Stimulated activated CD4-positive, alpha-beta T cell treated with anti-CD3 and anti-CD28 coated beads, Interleukin-2, amount 100 ng/mL, for 24 hours (primary cell): ENCODE measurements around the gene VIP.
"Not testable (repeated sequence)": the region's sequence is repeated elsewhere in the genome, so short reads cannot be mapped to it uniquely, and the experiment has no call there.

Experiments used
- DNase-seq, 2 donors: peaks; one replicate each; pipeline ENCODE4 v3.0.0-alpha.2; 2020

Gene VIP

GRCh38 chr6:152750694-152751093 is at the start of gene VIP:
Gene VIP (plus strand): TSS chr6:152750797. CDS start chr6:152752178, 1,381 bp downstream.
- DNase-seq, result no peak

DNA sequence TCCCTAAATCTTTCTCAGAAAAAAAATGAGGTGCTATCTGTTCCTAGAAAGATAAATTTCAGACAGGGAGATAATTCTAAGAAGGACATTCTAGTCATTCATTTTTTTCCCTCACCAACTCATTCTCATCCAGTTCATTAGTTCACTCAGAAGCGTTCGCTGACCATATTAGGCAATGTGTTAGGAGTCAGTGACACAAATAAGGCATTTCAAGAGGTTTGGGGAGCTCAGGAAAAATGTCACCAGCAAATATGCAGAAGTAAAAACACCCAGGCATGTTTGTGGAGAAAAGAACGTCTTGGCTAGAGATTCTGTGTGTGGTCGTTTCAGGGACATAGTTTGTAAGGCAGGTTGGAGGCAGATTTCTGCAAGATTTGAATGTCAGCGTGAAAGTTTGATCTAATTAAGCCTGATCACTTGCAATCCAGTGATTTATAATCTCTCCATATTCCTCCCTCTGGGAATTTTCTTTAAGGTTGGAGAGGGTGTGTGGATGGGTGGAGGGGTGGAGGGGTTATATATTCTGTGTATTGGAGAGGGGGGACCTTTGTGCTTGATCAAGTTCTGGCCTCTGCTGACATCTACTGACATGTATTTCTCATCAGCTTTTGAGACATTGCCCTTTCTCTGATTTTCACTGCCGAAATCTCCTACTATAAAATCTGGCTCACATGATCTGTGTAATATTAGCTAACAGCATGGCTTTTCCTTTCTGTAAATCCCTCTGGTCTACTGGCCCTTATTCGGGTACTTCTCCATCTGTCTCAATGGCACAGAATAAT is 49.3 kb upstream of the VIP start:
- DNase-seq, result no peak

DNA sequence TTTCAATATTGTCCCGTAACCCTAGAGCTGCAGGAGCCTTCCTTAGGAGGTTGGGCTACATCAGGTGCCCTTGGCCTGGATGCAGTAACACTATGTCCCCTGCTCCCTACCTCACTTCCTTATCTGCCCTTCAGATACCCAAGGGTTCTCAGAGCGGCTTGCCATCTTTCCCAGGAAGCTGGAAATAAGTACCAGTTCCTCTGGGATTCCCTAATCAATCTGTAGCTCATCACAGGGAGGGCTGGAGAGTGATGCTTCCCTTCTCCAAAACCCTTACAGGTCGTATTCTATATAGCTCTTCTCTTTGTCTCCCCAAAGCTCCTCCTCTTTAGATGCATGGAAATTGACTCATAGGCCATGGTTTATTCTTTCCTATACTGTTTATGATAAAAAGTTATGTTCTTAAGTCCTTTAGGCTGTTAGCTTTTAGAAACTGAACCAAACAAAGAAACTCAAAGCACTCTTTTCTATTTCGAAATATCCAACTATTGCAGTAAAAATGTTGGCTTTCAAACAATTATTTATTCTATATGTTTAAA is 48.7 kb upstream of the VIP start:
- no peak for DNase-seq

- not testable (repeated sequence) for DNase-seq
Observed at GRCh38 chr6:152703750-152704149, 46.8 kb upstream of the VIP start.

GRCh38 chr6:152705327-152705726 is 45.3 kb upstream of the VIP start:
- no peak for DNase-seq

DNA sequence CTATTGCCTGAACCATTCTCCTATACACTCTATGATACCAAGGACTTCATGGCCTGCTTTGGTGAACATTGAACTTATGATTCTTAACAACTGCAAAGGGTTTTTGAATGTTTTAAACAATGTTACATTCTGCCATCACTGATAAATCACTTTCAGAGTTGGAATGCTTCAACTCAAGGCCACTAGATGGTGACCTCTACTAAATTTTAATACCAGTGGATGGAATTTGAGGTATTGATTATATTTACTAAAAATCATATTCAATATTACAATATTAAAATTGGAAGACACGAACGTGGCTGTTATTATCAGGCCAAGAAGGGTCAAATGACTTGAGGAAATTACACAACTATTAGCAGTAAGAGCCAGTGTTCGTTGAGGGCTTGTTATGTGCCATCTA is 34.3 kb upstream of the VIP start:
- no peak for DNase-seq

DNA sequence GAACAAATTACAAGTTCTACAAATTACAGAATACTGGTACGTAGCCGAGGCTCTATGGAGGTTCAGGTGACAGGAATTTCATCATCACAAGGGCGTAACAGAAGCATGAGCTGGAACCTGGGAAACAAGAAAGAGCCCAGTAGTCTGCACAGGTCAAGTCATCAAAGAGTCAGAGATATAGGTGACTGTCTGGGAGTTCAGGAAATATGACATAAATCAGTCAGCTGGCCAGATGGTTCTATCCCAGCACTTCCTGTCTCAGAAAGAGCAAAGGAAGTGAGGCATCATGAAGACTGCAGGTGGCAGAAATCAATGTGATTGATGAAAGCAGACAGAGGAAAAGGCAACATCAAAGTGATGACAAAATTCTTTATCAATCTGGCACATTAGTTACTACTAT is 29.6 kb upstream of the VIP start:
- no peak for DNase-seq

DNA sequence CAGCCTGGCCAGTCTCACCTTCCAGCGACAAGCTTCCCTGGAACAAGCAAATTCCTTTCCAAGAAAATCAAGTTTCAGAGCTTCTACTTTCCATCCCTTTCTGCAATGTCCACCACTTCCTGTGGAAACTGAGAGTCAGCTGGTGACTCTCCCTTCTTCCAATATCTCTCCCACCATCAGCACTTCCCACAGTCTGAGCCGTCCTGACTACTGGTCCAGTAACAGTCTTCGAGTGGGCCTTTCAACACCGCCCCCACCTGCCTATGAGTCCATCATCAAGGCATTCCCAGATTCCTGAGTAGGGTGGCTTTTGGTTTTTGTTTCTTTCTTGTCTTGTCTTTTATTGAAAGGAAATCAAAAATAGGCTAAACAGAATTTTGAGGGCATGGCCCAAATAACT is 28.6 kb upstream of the VIP start:
- DNase-seq, result no peak

DNA sequence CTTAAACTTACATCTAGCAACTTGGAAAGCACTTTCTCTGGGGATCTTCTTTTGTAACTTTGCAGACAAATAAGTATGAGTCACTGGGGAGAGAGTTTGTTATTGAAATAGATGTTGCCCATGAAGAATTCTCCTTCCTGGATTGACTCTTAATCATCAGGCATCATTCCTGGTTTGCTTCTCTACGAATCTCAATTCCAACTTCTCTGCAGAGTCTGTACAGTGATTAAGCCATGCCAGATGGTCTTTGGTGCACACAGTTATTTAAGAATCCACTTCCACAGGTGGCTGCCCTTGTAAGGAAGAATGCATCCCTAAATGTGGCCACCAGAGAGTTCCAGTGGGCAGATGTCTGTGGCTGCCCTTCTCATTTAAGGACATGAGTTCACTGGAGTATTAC is 27.2 kb upstream of the VIP start:
- no peak for DNase-seq

GRCh38 chr6:152726313-152726712 is 24.3 kb upstream of the VIP start:
- DNase-seq, result no peak

GRCh38 chr6:152727507-152727906 is 23.1 kb upstream of the VIP start:
- DNase-seq, result no peak

DNA sequence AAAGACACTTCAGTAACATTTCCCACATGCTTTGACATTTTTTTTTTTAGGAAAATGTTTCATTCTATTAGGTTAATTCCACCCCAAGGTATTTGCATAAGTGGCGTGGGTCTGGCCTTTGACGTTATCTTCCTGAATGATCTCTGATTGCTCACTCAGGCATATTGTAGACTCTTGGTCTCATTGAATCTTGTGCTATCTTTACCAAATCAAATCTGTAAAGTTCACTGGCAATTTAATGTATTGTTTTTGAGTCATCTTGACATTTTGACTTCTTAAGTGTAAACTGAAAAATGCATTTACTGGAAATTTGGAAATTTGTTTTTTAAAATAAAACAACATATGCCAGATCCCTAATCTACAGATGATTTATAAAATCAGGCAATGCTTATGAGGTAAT is 16.0 kb upstream of the VIP start:
- DNase-seq, result no peak

GRCh38 chr6:152736687-152737273 is 13.8 kb upstream of the VIP start:
- DNase-seq, result no peak

DNA sequence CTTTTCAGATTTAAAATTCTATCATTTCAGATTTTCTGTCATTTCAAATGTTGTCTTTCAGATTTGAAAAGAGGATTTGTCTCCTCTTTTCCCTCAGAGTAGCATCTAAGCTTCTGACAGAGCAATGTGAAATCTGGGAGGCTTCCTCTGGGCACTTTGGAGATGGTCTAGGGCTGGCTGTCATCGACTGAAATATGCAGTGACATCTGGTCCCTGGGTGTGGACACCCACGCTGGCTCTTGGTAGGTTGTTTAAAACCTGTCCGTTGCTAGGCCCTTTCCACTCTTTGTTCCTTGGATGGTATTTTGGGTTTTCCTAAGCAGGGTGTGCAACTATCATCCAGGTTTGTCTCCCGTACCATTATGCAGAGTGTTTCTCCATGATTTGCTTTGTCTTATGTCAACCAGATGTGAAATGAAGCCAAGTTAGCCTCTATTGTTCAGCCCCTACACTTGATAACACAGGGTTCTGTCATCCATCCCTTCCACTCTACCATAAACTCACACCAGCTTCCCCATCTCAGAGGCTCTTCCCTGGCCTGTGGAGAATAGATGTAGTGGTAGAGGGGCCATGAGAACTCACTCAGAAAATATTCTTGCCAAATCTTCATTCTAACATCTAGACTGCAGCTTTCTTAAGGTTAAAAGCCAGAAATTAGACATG is 5.0 kb upstream of the VIP start:
- no peak for DNase-seq

DNA sequence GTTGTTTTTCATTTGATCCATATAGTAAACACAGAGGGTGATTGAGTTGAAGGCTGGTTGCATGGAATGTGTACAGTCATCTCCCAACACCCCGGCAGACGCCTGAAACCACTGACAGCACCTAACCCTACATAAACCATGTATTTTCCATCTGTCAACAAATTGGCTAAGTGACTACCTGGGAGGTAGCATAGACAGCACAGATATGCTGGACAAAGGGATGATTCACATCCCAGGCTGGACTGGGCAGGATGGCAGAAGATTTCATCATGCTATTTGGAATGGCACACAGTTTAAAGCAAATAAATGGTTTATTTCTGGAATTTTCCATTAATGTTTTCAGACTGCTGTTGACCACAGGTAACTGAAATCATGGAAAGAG is 4.4 kb upstream of the VIP start:
- no peak for DNase-seq

DNA sequence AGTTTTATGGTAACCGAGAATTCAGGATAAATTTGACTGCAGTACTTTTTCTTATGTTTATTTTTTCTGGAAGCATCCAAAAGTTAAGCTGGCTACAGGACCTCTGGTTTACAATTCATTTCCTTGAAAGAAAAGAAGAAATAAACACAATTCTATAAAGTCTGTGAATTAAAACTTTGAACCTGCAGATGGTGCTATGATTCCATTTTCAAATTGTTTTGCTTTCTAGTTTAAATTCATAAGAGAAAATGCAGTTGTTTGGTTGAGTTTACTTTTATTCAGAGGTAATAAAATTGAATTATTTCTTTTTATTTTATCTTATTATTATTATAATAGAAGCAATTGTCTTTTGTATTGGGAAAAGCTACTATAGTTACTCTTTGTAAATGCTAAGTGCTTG is 1.8 kb upstream of the VIP start:
- no peak for DNase-seq

DNA sequence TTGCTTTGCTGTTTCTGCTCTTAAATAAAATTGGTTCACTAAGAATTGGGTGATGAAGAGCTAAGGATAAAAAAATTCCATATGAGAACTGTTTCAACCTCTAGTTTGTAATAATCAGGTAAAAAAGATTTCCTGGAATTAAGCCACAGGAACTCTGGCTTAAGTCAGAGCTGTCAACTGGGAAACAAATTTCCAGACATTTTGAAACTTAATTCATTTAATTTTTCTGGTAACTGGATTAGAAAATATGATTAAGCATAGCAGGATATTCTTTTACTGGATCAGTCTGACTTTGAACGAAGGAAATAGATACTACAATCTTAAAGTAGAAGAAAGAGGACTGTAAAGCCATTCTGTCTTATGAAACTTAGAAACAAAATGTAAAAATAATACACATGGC is 1.3 kb upstream of the VIP start:
- no peak for DNase-seq

- DNase-seq, result no peak
Observed at GRCh38 chr6:152765331-152765730, 14.7 kb downstream of the VIP start.

GRCh38 chr6:152769159-152769558 is 18.6 kb downstream of the VIP start:
- DNase-seq, result no peak

GRCh38 chr6:152769993-152770392 is 19.4 kb downstream of the VIP start:
- no peak for DNase-seq

DNA sequence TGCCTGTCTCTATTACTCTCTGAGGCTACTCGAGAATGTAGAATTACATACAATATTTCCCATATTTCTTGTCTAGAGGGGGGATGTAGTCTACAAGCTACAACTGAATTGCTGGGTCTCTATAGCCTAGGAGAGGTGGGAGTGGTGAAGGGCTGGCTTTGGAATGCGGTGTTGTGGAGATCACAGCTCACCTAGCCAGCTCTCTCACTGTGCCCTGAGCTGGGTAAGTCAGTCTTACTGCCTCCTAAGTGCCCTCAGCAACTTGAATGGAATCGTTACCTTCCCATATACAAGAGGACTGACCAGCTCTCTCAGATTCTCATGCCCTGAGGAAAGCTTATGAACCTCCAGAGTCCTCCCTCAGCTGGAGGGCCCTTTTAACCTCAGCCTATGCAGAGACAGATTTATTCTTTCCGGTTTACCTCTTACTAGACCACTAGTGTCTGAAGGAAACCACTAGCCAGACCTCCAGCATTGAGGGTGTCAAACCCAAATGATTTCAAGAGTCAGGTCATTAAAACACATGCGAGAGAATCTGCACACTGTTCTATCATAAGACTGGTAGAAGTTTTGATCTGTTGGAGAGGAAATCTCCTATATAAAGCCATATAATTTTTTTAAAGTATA is 20.6 kb downstream of the VIP start:
- DNase-seq, result no peak

GRCh38 chr6:152775428-152775827 is 24.8 kb downstream of the VIP start:
- DNase-seq, result no peak

DNA sequence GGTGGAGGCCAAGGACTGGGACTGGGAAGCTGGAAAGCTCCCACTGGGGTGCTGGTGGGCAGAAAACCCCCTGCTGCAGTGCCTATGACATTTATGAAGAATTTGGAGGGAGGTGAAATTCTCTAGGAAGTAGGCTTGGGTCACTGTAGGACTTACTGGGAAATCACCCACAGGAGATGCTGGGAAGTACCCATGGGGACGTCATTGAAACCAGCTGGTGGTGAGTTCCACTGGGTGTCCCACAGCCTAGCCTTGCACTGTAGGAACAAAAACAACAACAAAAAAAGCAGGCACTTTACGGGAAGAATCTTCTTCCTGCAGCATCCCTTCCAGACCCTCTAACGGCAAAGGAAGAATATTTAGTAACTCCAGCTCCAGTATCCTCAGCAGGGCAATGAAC is 26.2 kb downstream of the VIP start:
- no peak for DNase-seq
